Raji (cell line): ENCODE data around the gene B3GALT6.

Experiments
- POLR2A ChIP-seq: IDR thresholded peaks from 2 replicates; pipeline ENCODE4 v1.6.1; 2011; ENCODE audit warnings: low read depth, low read length, control low read depth; ENCODE audit not compliant: insufficient read depth

B3GALT6 gene

DNA sequence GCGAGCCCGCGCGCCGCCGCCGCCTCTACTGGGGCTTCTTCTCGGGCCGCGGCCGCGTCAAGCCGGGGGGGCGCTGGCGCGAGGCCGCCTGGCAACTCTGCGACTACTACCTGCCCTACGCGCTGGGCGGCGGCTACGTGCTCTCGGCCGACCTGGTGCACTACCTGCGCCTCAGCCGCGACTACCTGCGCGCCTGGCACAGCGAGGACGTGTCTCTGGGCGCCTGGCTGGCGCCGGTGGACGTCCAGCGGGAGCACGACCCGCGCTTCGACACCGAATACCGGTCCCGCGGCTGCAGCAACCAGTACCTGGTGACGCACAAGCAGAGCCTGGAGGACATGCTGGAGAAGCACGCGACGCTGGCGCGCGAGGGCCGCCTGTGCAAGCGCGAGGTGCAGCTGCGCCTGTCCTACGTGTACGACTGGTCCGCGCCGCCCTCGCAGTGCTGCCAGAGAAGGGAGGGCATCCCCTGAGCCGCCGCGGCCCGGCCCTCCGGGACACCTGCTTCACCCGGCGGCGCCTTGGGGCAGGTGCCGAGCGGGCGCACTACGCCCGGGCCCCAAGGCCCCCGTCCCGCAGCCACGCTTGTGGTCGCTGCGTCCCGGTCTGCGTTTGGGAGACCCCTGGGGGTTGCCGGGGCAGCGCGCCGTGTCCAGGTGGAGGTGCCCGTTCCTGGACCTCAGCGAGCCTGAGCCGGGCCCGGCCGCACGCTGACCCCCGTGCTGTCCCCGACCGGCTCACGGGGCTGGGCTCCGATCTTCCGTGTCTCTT lies 944 bp downstream of the B3GALT6 start:
- TF ChIP-seq POLR2A: no peak

- no peak for TF ChIP-seq POLR2A
Measured at GRCh38 chr1:1233567-1233892, 1.5 kb downstream of the B3GALT6 start.

DNA sequence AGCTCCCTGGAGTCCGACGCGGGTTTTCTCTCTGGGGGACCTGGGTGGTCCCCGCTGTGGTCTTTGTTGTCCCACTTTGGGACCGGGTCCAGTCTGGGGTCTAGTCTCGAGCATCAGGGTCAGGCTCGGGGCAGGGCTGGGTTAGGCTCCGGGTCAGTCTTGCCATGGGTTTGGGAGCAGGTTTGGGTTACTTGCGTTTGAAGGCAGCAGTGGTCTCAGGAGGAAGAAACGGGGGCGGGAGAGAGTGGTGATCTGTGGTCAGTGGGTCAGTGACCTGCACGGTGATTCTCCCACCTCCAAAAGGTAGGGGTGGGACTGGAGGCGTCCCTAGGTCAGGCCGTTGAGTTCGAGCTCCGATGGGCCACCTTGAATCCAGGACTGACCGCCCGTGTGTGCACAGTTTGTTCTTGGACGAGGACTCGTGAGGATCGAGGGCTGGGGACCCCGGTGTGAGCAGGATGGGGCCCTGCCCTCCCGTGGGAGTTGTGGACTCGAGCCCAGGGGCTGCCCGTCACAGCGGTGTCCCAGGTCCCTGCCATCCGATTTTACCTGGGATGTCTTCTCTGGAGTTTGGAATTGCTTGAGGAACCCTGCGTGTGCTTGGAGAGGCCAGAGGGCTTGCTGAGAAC lies 2.3 kb downstream of the B3GALT6 start:
- peak; percentile 34; the same call in 1 of the 2 replicates for TF ChIP-seq POLR2A

DNA sequence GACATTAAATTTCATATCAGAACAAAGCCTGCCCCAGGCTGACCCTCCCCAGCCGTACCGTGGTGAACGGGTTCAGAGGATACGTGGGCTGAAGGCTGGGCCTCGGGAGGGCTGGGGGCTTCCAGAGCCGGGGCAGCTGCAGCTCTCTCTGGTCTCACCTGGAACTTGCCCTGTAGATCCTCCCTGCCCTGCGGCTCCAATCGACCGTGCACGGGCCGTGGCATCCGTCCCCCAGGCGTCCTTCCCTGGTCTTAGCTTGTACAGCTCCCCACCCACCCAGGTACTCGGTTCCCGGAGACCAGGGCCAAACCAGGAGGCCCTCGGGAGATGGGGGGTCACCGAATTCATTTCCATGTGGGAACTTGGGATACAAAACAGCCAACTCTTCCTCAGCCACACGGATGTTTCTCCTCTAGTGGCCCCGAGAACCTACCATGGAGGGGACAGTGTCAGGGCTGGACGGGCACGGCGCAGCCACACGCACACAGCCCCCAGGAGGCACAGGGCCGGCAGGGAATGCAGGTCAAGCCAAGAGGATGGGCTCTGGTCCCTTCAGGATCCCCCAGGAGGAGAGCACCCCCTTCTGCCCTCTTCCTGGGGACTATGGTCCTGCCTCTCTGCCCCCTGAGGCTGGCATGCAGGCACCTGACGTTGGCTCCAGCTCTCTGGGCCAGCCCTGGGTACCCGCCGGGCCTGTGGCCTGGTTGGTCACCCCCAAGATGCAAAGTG lies 3.1 kb downstream of the B3GALT6 start:
- 0 out of 2 replicates have a peak, but pooled peaks have one; percentile 24 for TF ChIP-seq POLR2A

DNA sequence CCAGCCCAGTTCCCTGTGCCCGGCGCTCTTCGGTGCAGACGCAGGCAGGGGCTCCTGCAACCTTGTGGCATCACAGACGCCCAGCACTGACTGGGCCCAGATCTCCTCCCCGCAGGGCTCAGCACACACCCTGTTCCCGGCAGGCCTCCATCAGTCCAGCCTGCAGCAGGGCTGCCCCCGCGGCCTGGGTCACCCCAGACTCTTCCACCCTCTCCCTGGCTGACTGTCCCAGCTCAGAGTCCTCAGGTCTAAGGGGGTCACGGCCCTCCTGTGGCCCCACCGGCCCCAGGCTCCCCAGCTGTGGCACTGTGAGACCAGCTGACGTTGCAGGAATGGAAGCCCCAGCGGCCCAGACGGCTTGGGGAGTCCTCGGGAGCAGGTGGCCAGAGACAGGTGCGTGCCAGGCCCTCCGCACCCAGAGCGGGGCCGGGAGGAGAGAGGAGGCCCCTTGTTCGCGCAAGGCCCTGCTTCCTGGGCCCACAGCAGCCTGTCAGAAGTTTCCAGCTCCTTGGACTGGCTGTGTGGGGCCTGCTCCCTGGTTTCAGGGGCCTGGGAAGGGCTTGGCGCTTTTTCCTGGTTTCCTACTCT lies 4.2 kb downstream of the B3GALT6 start:
- peak; percentile 24 for TF ChIP-seq POLR2A

DNA sequence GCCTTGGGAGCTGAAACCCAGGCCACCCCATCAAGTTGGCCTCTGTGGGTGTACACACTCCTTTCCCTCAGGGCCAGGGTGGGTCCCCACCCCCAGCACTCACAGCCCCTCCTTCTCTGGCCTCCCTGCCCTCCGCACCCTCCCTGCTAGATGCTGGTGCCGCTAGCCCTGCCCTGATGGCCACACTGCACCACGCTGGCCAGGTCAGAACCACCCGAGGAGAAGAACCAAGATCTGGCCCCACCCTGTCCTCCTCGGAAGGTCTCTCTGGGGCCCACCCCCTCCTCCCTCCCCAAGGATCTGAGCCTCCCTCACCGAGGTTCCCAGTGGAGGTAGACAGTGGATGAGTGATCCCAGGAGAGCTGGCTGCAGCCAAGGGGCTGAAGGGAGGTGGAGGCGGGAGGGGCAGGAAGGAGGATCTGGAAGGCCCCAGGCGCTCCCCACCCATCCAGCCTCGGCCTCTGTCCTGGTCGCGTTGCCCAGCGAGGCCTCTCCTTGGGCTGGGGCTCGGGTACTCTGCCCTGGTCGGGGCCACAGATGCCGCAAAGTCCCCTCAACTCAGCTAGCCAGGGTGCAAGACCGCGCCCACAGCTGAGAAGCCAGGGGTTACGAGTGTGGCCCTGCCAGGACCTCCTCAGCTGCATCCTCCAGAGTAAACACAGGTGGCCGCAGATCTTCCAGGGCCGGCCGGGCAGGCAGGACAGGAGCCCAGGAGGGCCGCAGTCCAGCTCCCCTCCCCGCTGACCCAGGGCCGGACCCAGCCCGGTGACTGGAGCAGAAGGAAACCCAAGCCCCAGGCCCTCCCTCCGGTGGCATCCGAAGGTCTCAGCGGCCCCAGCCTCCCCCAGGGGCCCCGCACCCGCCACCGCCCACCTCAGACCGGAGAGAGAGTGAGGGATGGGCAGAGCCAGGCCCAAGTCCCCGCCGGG lies 5.2 kb downstream of the B3GALT6 start:
- peak; percentile 38 for TF ChIP-seq POLR2A

DNA sequence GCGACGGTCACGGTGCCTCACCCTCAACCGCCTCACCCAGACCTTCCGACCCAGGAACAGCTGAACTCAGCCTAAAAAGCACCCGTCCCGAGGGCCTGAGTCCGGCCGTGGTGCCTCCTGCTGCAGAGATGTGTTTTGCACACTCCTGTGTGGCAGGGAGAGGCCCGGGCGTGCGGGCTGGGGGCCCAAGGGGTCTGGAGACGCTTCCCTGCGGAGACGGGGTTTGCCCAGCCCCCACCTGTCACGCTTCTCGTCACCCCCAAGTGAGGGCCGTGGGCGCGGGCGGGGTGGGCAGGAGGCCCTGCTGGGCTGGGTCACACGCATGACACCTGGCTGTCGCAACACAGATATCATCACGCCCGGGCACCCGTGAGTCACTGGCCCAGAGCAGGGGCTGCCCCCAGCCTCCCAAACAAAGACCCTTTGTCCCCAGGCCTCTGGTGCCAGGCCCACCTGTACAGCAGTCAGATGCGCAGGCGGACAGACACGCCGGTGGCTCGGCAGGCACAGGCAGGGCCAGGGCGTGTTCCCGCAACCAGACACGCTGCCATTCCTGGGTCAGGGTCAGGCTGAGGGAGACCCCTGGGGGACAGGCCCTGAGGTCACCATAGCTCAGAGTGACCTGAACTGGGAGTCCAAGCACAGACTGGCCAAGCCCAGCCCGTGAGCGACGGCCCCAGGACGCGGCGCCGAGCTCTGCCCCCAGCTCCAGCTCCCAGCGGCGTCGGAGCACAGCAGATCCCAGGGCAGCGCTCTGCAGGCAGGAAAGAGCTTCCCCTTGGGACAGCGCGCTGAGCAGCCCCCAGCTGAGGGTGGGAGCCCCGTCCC lies 6.1 kb downstream of the B3GALT6 start:
- no peak; the same call in 1 of the 2 replicates for TF ChIP-seq POLR2A

- TF ChIP-seq POLR2A: no peak
Measured at GRCh38 chr1:1238702-1239178, 6.7 kb downstream of the B3GALT6 start.

DNA sequence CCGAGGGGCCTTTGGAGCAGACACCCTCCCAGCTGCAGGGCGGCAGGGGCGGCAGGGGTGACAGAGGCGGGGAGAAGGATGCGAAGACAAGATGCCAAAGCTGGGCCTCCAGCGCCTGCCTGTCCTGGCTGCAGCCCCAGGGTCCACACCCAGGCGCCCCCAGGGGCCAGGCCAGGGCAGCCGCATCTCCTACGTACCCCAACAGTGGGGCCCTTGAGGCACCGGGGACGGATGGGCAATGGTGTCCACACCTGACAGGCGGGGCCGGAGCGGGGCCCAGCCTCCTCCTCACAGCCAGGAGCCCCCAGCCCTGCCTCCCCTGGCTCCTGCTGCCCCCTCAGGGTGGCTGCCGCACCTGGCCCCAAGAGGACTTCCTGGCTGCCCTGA lies 7.2 kb downstream of the B3GALT6 start:
- TF ChIP-seq POLR2A: no peak

GRCh38 chr1:1239614-1240347 lies 7.7 kb downstream of the B3GALT6 start:
- no peak for TF ChIP-seq POLR2A

DNA sequence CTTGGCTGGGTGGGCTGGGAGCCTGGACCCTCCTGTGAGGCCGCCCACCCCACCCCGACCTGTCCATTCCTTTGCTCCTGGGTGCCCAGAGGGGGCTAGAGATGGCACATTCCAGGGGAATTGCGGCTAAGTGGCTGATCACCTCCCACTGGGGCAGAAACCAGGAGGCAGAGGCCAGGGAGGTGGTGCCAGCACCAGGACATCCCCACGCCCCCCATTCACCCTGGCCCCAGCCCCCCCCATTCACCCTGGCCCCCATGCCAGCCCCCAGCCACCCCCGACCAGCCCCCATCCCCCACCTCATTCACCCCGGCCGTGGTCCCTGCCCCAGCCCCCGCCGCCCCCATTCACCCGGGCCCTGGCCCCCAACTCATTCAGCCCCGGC lies 8.3 kb downstream of the B3GALT6 start:
- no peak for TF ChIP-seq POLR2A

DNA sequence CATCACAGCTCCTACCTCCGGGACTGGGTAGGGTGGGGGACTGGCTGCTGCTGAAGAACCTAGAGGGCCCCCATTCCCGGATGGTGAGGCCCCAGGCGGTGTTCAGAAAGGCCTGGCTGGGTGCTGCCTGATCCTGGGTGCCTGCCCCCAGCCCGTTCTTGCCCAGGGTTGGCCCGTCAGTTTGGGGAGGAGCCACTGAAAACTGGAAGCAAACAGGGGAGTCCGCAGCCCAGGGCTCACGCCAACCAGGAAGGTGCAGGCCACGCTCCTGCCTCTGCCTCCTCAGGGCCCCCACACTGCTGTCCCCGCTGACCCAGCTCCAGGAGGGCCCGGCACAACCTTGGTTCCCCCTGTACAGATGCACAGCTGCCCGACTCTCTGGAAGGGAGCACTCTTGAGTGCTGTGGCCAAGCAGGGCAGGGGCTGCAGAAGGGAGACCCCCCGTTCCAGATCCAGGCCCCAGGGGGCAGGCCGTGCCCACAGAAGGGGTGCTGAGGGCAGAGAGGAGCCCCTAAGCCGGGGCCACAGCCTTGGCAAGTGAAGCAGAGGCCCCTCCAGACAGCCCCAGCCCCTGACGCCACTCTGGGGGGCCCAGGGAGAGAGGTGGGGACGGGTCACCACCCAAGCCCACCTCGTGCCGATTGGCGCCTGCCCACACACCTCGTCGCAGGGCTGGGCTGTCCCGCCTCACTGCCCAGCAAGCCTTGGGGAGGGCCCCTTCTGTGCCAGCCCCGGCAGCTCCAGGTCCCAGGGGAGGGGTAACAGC lies 9.0 kb downstream of the B3GALT6 start:
- TF ChIP-seq POLR2A: no peak
